ENCODE measurements around the gene DCC.
A peak's percentile ranks its signal among the peaks of the same experiment; 100 is the strongest.

Gene DCC

GRCh38 chr18:52898485-52899058 lies 558.6 kb downstream of the DCC start:
- FAIRE-seq, result no peak
- no peak for DNase-seq (ENCODE audit: low spot score)

- no peak for DNase-seq (ENCODE audit: low spot score)
- FAIRE-seq, result no peak
Observed at GRCh38 chr18:52902188-52902587, 562.2 kb downstream of the DCC start.

- FAIRE-seq (no peak), DNase-seq (ENCODE audit: low spot score) (peak; percentile 8)
Observed at GRCh38 chr18:52903857-52904256, 563.9 kb downstream of the DCC start.

GRCh38 chr18:52907543-52908308 lies 567.7 kb downstream of the DCC start:
- DNase-seq (ENCODE audit: low spot score) (no peak), FAIRE-seq (no peak)

- DNase-seq (ENCODE audit: low spot score), result no peak
- FAIRE-seq, result no peak
Observed at GRCh38 chr18:52914148-52914547, 574.2 kb downstream of the DCC start.

GRCh38 chr18:52920665-52921064 lies 580.7 kb downstream of the DCC start:
- DNase-seq (ENCODE audit: low spot score) (no peak), FAIRE-seq (no peak)

- FAIRE-seq, result no peak
- no peak for DNase-seq (ENCODE audit: low spot score)
Observed at GRCh38 chr18:52933356-52933755, 593.4 kb downstream of the DCC start.

GRCh38 chr18:52936931-52937330 lies 596.9 kb downstream of the DCC start:
- no peak for FAIRE-seq
- DNase-seq (ENCODE audit: low spot score), result no peak

GRCh38 chr18:52937840-52938239 lies 597.8 kb downstream of the DCC start:
- FAIRE-seq, result no peak

GRCh38 chr18:52945552-52945951 lies 605.6 kb downstream of the DCC start:
- no peak for FAIRE-seq

More at GRCh38 chr18:52937840-52938239, 597.8 kb downstream of the DCC start:
- DNase-seq (ENCODE audit: low spot score), result no peak

GRCh38 chr18:52948868-52949444 lies 609.0 kb downstream of the DCC start:
- no peak for DNase-seq (ENCODE audit: low spot score)
- no peak for FAIRE-seq

More at GRCh38 chr18:52945552-52945951, 605.6 kb downstream of the DCC start:
- no peak for DNase-seq (ENCODE audit: low spot score)

- no peak for FAIRE-seq
- DNase-seq (ENCODE audit: low spot score), result no peak
Observed at GRCh38 chr18:52950155-52950554, 610.2 kb downstream of the DCC start.

GRCh38 chr18:52953387-52953786 lies 613.4 kb downstream of the DCC start:
- FAIRE-seq (no peak), DNase-seq (ENCODE audit: low spot score) (no peak)

- FAIRE-seq, result no peak
- DNase-seq (ENCODE audit: low spot score), result no peak
Observed at GRCh38 chr18:52963481-52963880, 623.5 kb downstream of the DCC start.

GRCh38 chr18:52970686-52971085 lies 630.7 kb downstream of the DCC start:
- DNase-seq (ENCODE audit: low spot score), result no peak
- FAIRE-seq, result no peak

GRCh38 chr18:52971097-52971496 lies 631.1 kb downstream of the DCC start:
- FAIRE-seq (no peak), DNase-seq (ENCODE audit: low spot score) (no peak)

- DNase-seq (ENCODE audit: low spot score) (no peak), FAIRE-seq (no peak)
Observed at GRCh38 chr18:52979892-52980291, 639.9 kb downstream of the DCC start.

- FAIRE-seq (no peak), DNase-seq (ENCODE audit: low spot score) (no peak)
Observed at GRCh38 chr18:52991246-52991645, 651.2 kb downstream of the DCC start.

- DNase-seq (ENCODE audit: low spot score), result no peak
- FAIRE-seq, result no peak
Observed at GRCh38 chr18:52992041-52992440, 652.0 kb downstream of the DCC start.

GRCh38 chr18:52995875-52996274 lies 655.9 kb downstream of the DCC start:
- DNase-seq (ENCODE audit: low spot score), result no peak
- no peak for FAIRE-seq

- no peak for DNase-seq (ENCODE audit: low spot score)
Observed at GRCh38 chr18:52999633-53000032, 659.6 kb downstream of the DCC start.

GRCh38 chr18:53004798-53005197 lies 664.8 kb downstream of the DCC start:
- no peak for DNase-seq (ENCODE audit: low spot score)
- no peak for FAIRE-seq

More at GRCh38 chr18:52999633-53000032, 659.6 kb downstream of the DCC start:
- no peak for FAIRE-seq

- DNase-seq (ENCODE audit: low spot score) (no peak), FAIRE-seq (no peak)
Observed at GRCh38 chr18:53018791-53019190, 678.8 kb downstream of the DCC start.

Data from RCC 7860 (cell line).